ENCODE measurements around the gene NKTR. TPM values are rescaled to one million over a fixed set of nuclear protein-coding genes. Genes with fewer than 3 reads are reported as not detected.

The NKTR gene
- polyA plus RNA-seq, 1 of the 3 experiments (the other 2 are of a cell fraction) = 19.2 TPM

GRCh38 chr3:42581400-42581708 lies 19.1 kb upstream of the NKTR start:
- peak overlapping the region; percentile 96 for H2AFZ ChIP-seq (ENCODE audit: low read depth)
- no peak for DNase-seq
- peak overlapping the region; percentile 93 for H3K4me2 ChIP-seq
- H3K4me1 ChIP-seq (ENCODE audit: control insufficient read depth in 1 of 2, insufficient read depth in 2 of 2, low read depth in 1 of 2, low read length in 1 of 2) = peaks cover 0 to 7% of the 10 kb centered on the region in 2 experiments; a peak in 2 of 4 replicates
- CTCF ChIA-PET = interaction anchor here (1.0 to 3.2 kb wide), 6 partner anchors 9 to 258 kb away, joined by 3 to 16 read pairs (median 4); partner anchors contain the start of gene ZBTB47
- peak overlapping the region; percentile 80 to 92 for H3K4me3 ChIP-seq (ENCODE audit: low read depth in 2 of 2, low read length in 1 of 2)
- no peaks in the 10 kb centered on the region for H4K20me1 ChIP-seq (ENCODE audit: insufficient read depth)
- TF ChIP-seq GATA2 (CRISPR knock-in tag; IDR thresholded peaks at IDR 0.05) (no peak), CHD2 (IDR thresholded peaks at IDR 0.05; ENCODE audit: low read length, partially characterized antibody) (no peak), USF1 (IDR thresholded peaks at IDR 0.05; ENCODE audit: borderline replicate concordance, low read depth) (no peak), MEF2A (IDR thresholded peaks at IDR 0.05; ENCODE audit: borderline replicate concordance, low read depth) (no peak), RCOR1 (IDR thresholded peaks at IDR 0.05; ENCODE audit: low read length) (no peak), SIN3A (IDR thresholded peaks at IDR 0.05; ENCODE audit: borderline replicate concordance, low read depth, low read length) (no peak), FOSL2 (IDR thresholded peaks at IDR 0.05; ENCODE audit: borderline replicate concordance, low read depth) (no peak), USF2 (IDR thresholded peaks at IDR 0.05; ENCODE audit: borderline replicate concordance, low read depth, low read length) (no peak), MXI1 (IDR thresholded peaks at IDR 0.05; ENCODE audit: low read depth, low read length) (no peak), REST (IDR thresholded peaks at IDR 0.05; ENCODE audit: low read depth, low read length) (no peak), GABPA (IDR thresholded peaks at IDR 0.05; ENCODE audit: low read depth) (no peak), MAX (IDR thresholded peaks at IDR 0.05; ENCODE audit: low read depth) (no peak; the same call in 1 of the 2 replicates), NRF1 (IDR thresholded peaks at IDR 0.05; ENCODE audit: low read depth, low read length) (no peak), RXRA (IDR thresholded peaks at IDR 0.05; ENCODE audit: borderline replicate concordance, low read depth) (no peak), TEAD4 (IDR thresholded peaks at IDR 0.05; ENCODE audit: borderline replicate concordance, insufficient read depth) (no peak), RAD21 (IDR thresholded peaks at IDR 0.05; ENCODE audit: low read length) (no peak), CTCF (IDR thresholded peaks at IDR 0.05) (no peak), ELF1 (IDR thresholded peaks at IDR 0.05) (no peak)
- H3K9ac ChIP-seq = peak overlapping the region; percentile 87
- H3F3A ChIP-seq (replicated peaks; ENCODE audit: insufficient read depth) = peaks cover 3% of the 10 kb centered on the region
- H3K9me2 ChIP-seq = no peaks in the 10 kb centered on the region
- H3K36me3 ChIP-seq (replicated peaks in 1 of 2; ENCODE audit: control insufficient read depth in 1 of 2, insufficient read depth in 2 of 2, low read length in 1 of 2) = peaks cover 0 to 20% of the 10 kb centered on the region in 2 experiments
- POLR2A ChIA-PET = no interaction called here
- 0% methylated on average over 8 of the region's 11 CpGs for whole genome bisulfite sequencing (ENCODE audit: low lambda C conversion rate)
- peaks cover 54% of the 10 kb centered on the region for H3K79me2 ChIP-seq (ENCODE audit: insufficient read depth)
- no peaks in the 10 kb centered on the region for H3K27me3 ChIP-seq (ENCODE audit: insufficient read depth)
- no peaks in the 10 kb centered on the region for H3K9me3 ChIP-seq
- H3K27ac ChIP-seq (ENCODE audit: low read depth in 2 of 2, low read length in 1 of 2) = peak overlapping the region; percentile 64 to 82
